Measurements from ENCODE around the gene FBXO17. TPM values are rescaled to one million over a fixed set of nuclear protein-coding genes. Genes with fewer than 3 reads are reported as not detected.
A peak's percentile ranks its signal among the peaks of the same experiment; 100 is the strongest.
"Not testable (repeated sequence)": the region's sequence is repeated elsewhere in the genome, so short reads cannot be mapped to it uniquely, and the experiment has no call there.

FBXO17 gene
- total RNA-seq, 3 donors from 2014 or later: 14.2 to 67.2 (median 28.5) TPM

DNA sequence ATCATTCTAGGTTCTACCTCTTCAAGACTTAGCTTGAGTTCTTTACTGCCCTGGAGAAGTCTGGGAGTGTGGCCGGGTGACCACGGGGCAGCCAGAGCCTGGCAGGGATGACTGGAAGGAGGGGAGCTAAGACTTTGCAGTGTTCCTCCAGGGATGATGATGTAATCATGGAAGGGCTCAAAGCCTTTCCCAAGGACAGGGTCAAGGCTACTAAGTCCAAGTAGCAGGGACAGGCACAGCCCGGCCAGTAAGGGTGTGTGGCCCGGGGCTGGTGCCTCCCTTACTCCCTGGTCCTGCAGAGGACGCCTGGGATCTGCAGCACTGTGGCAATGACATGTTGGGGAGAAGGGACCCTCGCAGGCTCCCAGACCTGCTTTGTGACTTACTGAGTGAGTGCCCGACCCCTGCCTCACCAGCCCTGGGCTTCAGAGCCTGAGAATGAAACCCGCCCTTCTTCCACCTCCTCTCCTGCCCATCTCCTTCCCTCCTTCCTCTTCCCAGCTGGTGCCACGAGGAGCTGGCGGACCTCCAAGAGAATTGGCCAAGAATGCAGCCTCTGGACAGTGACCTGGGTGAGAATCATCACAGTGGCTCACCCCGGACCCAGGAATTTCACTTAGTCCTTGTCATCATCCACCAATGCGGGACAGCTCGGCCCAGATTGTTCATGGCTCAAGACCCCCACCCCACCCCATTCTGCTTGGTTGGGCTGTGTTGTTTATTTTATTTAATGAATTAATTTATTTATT is 15.6 kb upstream of the FBXO17 start:
- no peaks in the 10 kb centered on the region for H3K4me1 ChIP-seq
- peaks cover 0 to 4% of the 10 kb centered on the region in 2 donors for H3K27me3 ChIP-seq
- H3K36me3 ChIP-seq: no peaks in the 10 kb centered on the region
- no peaks in the 10 kb centered on the region for H3K9me3 ChIP-seq
- TF ChIP-seq POLR2AphosphoS5 (IDR thresholded peaks at IDR 0.05) (no peak), POLR2A (IDR thresholded peaks at IDR 0.05) (no peak)
- TF ChIP-seq, protein P1, sequence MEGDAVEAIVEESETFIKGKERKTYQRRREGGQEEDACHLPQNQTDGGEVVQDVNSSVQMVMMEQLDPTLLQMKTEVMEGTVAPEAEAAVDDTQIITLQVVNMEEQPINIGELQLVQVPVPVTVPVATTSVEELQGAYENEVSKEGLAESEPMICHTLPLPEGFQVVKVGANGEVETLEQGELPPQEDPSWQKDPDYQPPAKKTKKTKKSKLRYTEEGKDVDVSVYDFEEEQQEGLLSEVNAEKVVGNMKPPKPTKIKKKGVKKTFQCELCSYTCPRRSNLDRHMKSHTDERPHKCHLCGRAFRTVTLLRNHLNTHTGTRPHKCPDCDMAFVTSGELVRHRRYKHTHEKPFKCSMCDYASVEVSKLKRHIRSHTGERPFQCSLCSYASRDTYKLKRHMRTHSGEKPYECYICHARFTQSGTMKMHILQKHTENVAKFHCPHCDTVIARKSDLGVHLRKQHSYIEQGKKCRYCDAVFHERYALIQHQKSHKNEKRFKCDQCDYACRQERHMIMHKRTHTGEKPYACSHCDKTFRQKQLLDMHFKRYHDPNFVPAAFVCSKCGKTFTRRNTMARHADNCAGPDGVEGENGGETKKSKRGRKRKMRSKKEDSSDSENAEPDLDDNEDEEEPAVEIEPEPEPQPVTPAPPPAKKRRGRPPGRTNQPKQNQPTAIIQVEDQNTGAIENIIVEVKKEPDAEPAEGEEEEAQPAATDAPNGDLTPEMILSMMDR (IDR thresholded peaks at IDR 0.05): no peak
- no peak for DNase-seq (ENCODE audit: low spot score in 2 of 2)
- H3K27ac ChIP-seq: no peak overlapping the region
- intact Hi-C loops (cut with DNase I; ENCODE audit: low total_unique reads): no loop called here
- no peak overlapping the region for H3K4me3 ChIP-seq

GRCh38 chr19:38989614-38990013 is 14.1 kb upstream of the FBXO17 start:
- H3K36me3 ChIP-seq; H3K27me3 ChIP-seq; H3K27ac ChIP-seq; intact Hi-C loops (cut with DNase I; ENCODE audit: low total_unique reads); H3K9me3 ChIP-seq; H3K4me3 ChIP-seq; DNase-seq (ENCODE audit: low spot score in 2 of 2); H3K4me1 ChIP-seq: not testable (repeated sequence)

- H3K36me3 ChIP-seq: no peaks in the 10 kb centered on the region
- peaks cover 0 to 4% of the 10 kb centered on the region in 2 donors for H3K27me3 ChIP-seq
- intact Hi-C loops (cut with DNase I; ENCODE audit: low total_unique reads): no loop called here
- H3K9me3 ChIP-seq: no peaks in the 10 kb centered on the region
- peak in 1 of 2 donors; percentile 21 for DNase-seq (ENCODE audit: low spot score in 2 of 2)
- H3K4me3 ChIP-seq: no peak overlapping the region
- no peak overlapping the region for H3K27ac ChIP-seq
- TF ChIP-seq POLR2A (IDR thresholded peaks at IDR 0.05) (no peak), POLR2AphosphoS5 (IDR thresholded peaks at IDR 0.05) (no peak)
- TF ChIP-seq, protein P1 (IDR thresholded peaks at IDR 0.05): no peak
- H3K4me1 ChIP-seq: no peaks in the 10 kb centered on the region
These were observed 13.6 kb upstream of the FBXO17 start for GRCh38 chr19:38989066-38989605.

DNA sequence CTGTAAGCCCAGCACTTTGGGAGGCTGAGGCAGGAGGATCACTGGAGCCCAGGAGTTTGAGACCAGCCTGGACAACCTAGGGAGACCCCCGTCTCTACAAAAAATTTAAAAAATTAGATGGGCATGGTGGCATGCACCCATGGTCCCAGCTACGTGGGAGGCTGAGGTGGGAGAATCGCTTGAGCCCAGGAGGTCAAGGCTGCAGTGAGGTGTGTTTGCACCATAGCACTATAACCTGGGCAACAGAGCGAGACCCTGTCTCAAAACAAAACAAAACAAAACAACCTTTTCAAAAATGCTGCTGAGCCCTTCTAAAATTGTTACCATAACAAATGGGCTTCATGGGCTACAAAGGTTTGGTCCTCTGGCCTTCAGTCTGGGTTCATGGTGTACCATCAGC is 13.1 kb upstream of the FBXO17 start:
- H3K9me3 ChIP-seq; H3K4me1 ChIP-seq; intact Hi-C loops (cut with DNase I; ENCODE audit: low total_unique reads); H3K4me3 ChIP-seq; H3K27ac ChIP-seq; DNase-seq (ENCODE audit: low spot score in 2 of 2); H3K27me3 ChIP-seq; H3K36me3 ChIP-seq: not testable (repeated sequence)

DNA sequence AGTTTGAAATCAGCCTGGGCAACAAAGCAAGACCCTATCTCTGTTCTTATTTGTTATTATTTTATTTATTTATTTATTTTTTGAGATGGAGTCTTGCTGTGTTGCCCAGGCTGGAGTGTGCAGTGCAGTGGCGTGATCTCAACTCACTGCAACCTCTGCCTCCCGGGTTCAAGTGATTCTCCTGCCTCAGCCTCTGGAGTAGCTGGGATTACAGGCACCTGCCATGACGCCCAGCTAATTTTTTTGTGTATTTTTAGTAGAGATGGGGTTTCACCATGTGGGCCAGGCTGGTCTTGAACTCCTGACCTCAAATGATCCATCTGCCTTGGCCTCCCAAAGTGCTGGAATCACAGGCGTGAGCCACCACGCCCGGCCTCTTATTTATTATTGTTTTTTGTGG is 12.2 kb upstream of the FBXO17 start:
- H3K4me3 ChIP-seq; H3K9me3 ChIP-seq; H3K36me3 ChIP-seq; H3K27ac ChIP-seq; intact Hi-C loops (cut with DNase I; ENCODE audit: low total_unique reads); H3K27me3 ChIP-seq; H3K4me1 ChIP-seq; DNase-seq (ENCODE audit: low spot score in 2 of 2): not testable (repeated sequence)

- peaks cover 0 to 4% of the 10 kb centered on the region in 2 donors for H3K27me3 ChIP-seq
- intact Hi-C loops (cut with DNase I; ENCODE audit: low total_unique reads): no loop called here
- peaks cover 0 to 10% of the 10 kb centered on the region in 2 donors for H3K9me3 ChIP-seq
- no peak overlapping the region for H3K4me3 ChIP-seq
- no peaks in the 10 kb centered on the region for H3K4me1 ChIP-seq
- TF ChIP-seq POLR2A (IDR thresholded peaks at IDR 0.05) (no peak), POLR2AphosphoS5 (IDR thresholded peaks at IDR 0.05) (no peak)
- TF ChIP-seq, protein P1 (IDR thresholded peaks at IDR 0.05): no peak
- H3K36me3 ChIP-seq: no peaks in the 10 kb centered on the region
- DNase-seq (ENCODE audit: low spot score in 2 of 2): no peak
- H3K27ac ChIP-seq: no peak overlapping the region
These were observed 9.7 kb upstream of the FBXO17 start for GRCh38 chr19:38985262-38985661.
